ENCODE measurements around the gene XYLB. TPM values are rescaled to one million over a fixed set of nuclear protein-coding genes. Genes with fewer than 3 reads are reported as not detected.
"Not testable (repeated sequence)": the region's sequence is repeated elsewhere in the genome, so short reads cannot be mapped to it uniquely, and the experiment has no call there.

XYLB gene
- total RNA-seq, 1 donor from 2014 or later: 1.9 TPM

GRCh38 chr3:38397320-38397719, 50.7 kb downstream of the XYLB start:
- Histone ChIP-seq H3K36me3 (ENCODE audit: control insufficient read depth, insufficient read depth, low read length) (no peaks in the 10 kb centered on the region), H3K27me3 (ENCODE audit: control insufficient read depth, insufficient read depth, low read length) (no peaks in the 10 kb centered on the region), H3K4me3 (ENCODE audit: low read depth, low read length) (no peak overlapping the region)
- no peak for DNase-seq (ENCODE audit: low read depth)
- TF ChIP-seq CTCF (IDR thresholded peaks at IDR 0.05; ENCODE audit: insufficient read depth, low read length, poor library complexity, severe bottlenecking): no peak

- Histone ChIP-seq H3K27me3 (ENCODE audit: control insufficient read depth, insufficient read depth, low read length) (no peaks in the 10 kb centered on the region), H3K36me3 (ENCODE audit: control insufficient read depth, insufficient read depth, low read length) (no peaks in the 10 kb centered on the region), H3K4me3 (ENCODE audit: low read depth, low read length) (no peak overlapping the region)
- no peak for TF ChIP-seq CTCF (IDR thresholded peaks at IDR 0.05; ENCODE audit: insufficient read depth, low read length, poor library complexity, severe bottlenecking)
- no peak for DNase-seq (ENCODE audit: low read depth)
These were observed 54.8 kb downstream of the XYLB start for GRCh38 chr3:38401246-38401962.

GRCh38 chr3:38404286-38404685, 57.7 kb downstream of the XYLB start:
- H3K27me3 ChIP-seq (ENCODE audit: control insufficient read depth, insufficient read depth, low read length): no peaks in the 10 kb centered on the region
- H3K36me3 ChIP-seq (ENCODE audit: control insufficient read depth, insufficient read depth, low read length): no peaks in the 10 kb centered on the region
- no peak overlapping the region for H3K4me3 ChIP-seq (ENCODE audit: low read depth, low read length)
- DNase-seq (ENCODE audit: low read depth): no peak
- no peak for TF ChIP-seq CTCF (IDR thresholded peaks at IDR 0.05; ENCODE audit: insufficient read depth, low read length, poor library complexity, severe bottlenecking)

GRCh38 chr3:38411591-38411990, 65.0 kb downstream of the XYLB start:
- no peaks in the 10 kb centered on the region for H3K27me3 ChIP-seq (ENCODE audit: control insufficient read depth, insufficient read depth, low read length)
- no peak for TF ChIP-seq CTCF (IDR thresholded peaks at IDR 0.05; ENCODE audit: insufficient read depth, low read length, poor library complexity, severe bottlenecking)
- no peaks in the 10 kb centered on the region for H3K36me3 ChIP-seq (ENCODE audit: control insufficient read depth, insufficient read depth, low read length)
- H3K4me3 ChIP-seq (ENCODE audit: low read depth, low read length): no peak overlapping the region
- no peak for DNase-seq (ENCODE audit: low read depth)

- H3K36me3 ChIP-seq (ENCODE audit: control insufficient read depth, insufficient read depth, low read length); H3K4me3 ChIP-seq (ENCODE audit: low read depth, low read length); H3K27me3 ChIP-seq (ENCODE audit: control insufficient read depth, insufficient read depth, low read length); DNase-seq (ENCODE audit: low read depth): not testable (repeated sequence)
These were observed 74.2 kb downstream of the XYLB start for GRCh38 chr3:38420758-38421157.

- no peaks in the 10 kb centered on the region for H3K27me3 ChIP-seq (ENCODE audit: control insufficient read depth, insufficient read depth, low read length)
- DNase-seq (ENCODE audit: low read depth): no peak
- TF ChIP-seq CTCF (IDR thresholded peaks at IDR 0.05; ENCODE audit: insufficient read depth, low read length, poor library complexity, severe bottlenecking): no peak
- no peak overlapping the region for H3K4me3 ChIP-seq (ENCODE audit: low read depth, low read length)
- no peaks in the 10 kb centered on the region for H3K36me3 ChIP-seq (ENCODE audit: control insufficient read depth, insufficient read depth, low read length)
These were observed 75.2 kb downstream of the XYLB start for GRCh38 chr3:38421679-38422336.

GRCh38 chr3:38426798-38427426, 80.3 kb downstream of the XYLB start:
- not testable (repeated sequence) for H3K4me3 ChIP-seq (ENCODE audit: low read depth, low read length); H3K27me3 ChIP-seq (ENCODE audit: control insufficient read depth, insufficient read depth, low read length); DNase-seq (ENCODE audit: low read depth); H3K36me3 ChIP-seq (ENCODE audit: control insufficient read depth, insufficient read depth, low read length)

- not testable (repeated sequence) for H3K36me3 ChIP-seq (ENCODE audit: control insufficient read depth, insufficient read depth, low read length); H3K27me3 ChIP-seq (ENCODE audit: control insufficient read depth, insufficient read depth, low read length); DNase-seq (ENCODE audit: low read depth); H3K4me3 ChIP-seq (ENCODE audit: low read depth, low read length)
These were observed 86.5 kb downstream of the XYLB start for GRCh38 chr3:38432871-38433658.
